ENCODE measurements around the gene LNX1. TPM values are rescaled to one million over a fixed set of nuclear protein-coding genes. Genes with fewer than 3 reads are reported as not detected.
A peak's percentile ranks its signal among the peaks of the same experiment; 100 is the strongest.

LNX1 gene
- total RNA-seq, 1 donor from 2014 or later = 4.4 TPM

DNA sequence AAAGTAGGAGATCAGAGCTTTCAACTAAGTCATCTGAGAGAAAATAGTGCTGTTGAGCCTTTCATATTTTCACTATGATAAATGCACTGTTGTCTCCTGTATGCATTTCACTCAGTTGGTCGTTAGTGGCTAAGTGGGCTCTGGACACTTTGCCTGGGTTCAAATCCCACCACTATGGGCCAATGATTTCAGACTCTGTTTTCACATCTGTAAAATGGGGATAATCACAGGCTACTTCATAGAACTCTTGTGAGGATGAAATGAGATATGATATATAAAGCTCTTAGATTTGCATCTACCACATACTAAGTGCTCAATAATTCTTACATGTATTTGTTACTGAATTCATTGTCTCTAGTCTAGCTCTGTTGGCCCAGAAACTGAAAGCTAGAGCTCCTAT, 16.8 kb downstream of the LNX1 start:
- FAIRE-seq (no peak), DNase-seq (ENCODE audit: low read depth) (no peak)
- Histone ChIP-seq H4K20me1 (ENCODE audit: insufficient read depth, low read length) (no peaks in the 10 kb centered on the region), H3K9me3 (ENCODE audit: insufficient read depth, low read depth, low read length) (no peaks in the 10 kb centered on the region), H3K36me3 (ENCODE audit: insufficient read depth, low read length) (no peaks in the 10 kb centered on the region), H3K4me3 (ENCODE audit: insufficient read depth, low read depth, low read length) (no peak overlapping the region), H2AFZ (ENCODE audit: low read depth, low read length) (no peak overlapping the region), H3K4me2 (ENCODE audit: low read length) (no peak overlapping the region), H3K9ac (ENCODE audit: low read length) (no peak overlapping the region), H3K27ac (ENCODE audit: low read depth, low read length) (no peak overlapping the region), H3K27me3 (ENCODE audit: insufficient read depth, low read length) (no peaks in the 10 kb centered on the region), H3K79me2 (ENCODE audit: insufficient read depth, low read length) (no peaks in the 10 kb centered on the region), H3K4me1 (ENCODE audit: insufficient read depth, low read length) (peaks cover 18% of the 10 kb centered on the region)
- H3K36me3 Mint-ChIP-seq (ENCODE audit: low read depth, unreplicated experiment) = no peaks in the 10 kb centered on the region
- H3K27ac Mint-ChIP-seq (ENCODE audit: unreplicated experiment) = no peak overlapping the region
- no peaks in the 10 kb centered on the region for H3K27me3 Mint-ChIP-seq (ENCODE audit: low read depth, unreplicated experiment)
- H3K4me3 Mint-ChIP-seq (ENCODE audit: unreplicated experiment) = no peak overlapping the region
- TF ChIP-seq EZH2 (IDR thresholded peaks at IDR 0.05; ENCODE audit: insufficient read depth, low read length) = no peak
- TF ChIP-seq, protein P1, sequence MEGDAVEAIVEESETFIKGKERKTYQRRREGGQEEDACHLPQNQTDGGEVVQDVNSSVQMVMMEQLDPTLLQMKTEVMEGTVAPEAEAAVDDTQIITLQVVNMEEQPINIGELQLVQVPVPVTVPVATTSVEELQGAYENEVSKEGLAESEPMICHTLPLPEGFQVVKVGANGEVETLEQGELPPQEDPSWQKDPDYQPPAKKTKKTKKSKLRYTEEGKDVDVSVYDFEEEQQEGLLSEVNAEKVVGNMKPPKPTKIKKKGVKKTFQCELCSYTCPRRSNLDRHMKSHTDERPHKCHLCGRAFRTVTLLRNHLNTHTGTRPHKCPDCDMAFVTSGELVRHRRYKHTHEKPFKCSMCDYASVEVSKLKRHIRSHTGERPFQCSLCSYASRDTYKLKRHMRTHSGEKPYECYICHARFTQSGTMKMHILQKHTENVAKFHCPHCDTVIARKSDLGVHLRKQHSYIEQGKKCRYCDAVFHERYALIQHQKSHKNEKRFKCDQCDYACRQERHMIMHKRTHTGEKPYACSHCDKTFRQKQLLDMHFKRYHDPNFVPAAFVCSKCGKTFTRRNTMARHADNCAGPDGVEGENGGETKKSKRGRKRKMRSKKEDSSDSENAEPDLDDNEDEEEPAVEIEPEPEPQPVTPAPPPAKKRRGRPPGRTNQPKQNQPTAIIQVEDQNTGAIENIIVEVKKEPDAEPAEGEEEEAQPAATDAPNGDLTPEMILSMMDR (IDR thresholded peaks at IDR 0.05; ENCODE audit: insufficient read depth, low read depth, low read length) = no peak
- no peaks in the 10 kb centered on the region for H3K9me3 Mint-ChIP-seq (ENCODE audit: unreplicated experiment)
- peaks cover 8% of the 10 kb centered on the region for H3K4me1 Mint-ChIP-seq (ENCODE audit: low read depth, unreplicated experiment)

DNA sequence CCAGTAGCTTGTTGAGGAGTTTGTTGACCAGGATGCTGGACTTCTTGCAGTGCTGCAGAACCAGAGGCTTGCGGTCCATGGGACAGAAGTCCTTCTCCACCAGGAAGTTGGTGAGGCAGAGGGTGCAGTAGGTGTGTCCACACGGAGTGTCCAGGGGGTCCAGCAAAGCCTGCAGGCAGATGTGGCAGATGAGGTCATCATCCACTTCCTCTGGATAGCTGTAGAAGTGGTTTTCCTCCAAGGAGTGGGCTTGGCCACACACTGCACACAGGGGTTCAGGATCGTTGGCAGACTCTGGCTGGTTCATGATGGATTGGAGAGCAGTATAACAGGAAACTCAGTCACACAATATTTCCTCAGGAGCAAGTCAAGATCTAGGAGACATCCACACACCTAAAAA, 17.6 kb downstream of the LNX1 start:
- no peak for FAIRE-seq
- Histone ChIP-seq H3K9ac (ENCODE audit: low read length) (no peak overlapping the region), H2AFZ (ENCODE audit: low read depth, low read length) (no peak overlapping the region), H3K27ac (ENCODE audit: low read depth, low read length) (no peak overlapping the region), H3K9me3 (ENCODE audit: insufficient read depth, low read depth, low read length) (no peaks in the 10 kb centered on the region), H3K4me2 (ENCODE audit: low read length) (peak overlapping the region; percentile 9), H4K20me1 (ENCODE audit: insufficient read depth, low read length) (no peaks in the 10 kb centered on the region), H3K4me1 (ENCODE audit: insufficient read depth, low read length) (peaks cover 18% of the 10 kb centered on the region), H3K27me3 (ENCODE audit: insufficient read depth, low read length) (no peaks in the 10 kb centered on the region), H3K36me3 (ENCODE audit: insufficient read depth, low read length) (no peaks in the 10 kb centered on the region), H3K4me3 (ENCODE audit: insufficient read depth, low read depth, low read length) (no peak overlapping the region), H3K79me2 (ENCODE audit: insufficient read depth, low read length) (no peaks in the 10 kb centered on the region)
- peaks cover 8% of the 10 kb centered on the region for H3K4me1 Mint-ChIP-seq (ENCODE audit: low read depth, unreplicated experiment)
- H3K9me3 Mint-ChIP-seq (ENCODE audit: unreplicated experiment) = no peaks in the 10 kb centered on the region
- H3K36me3 Mint-ChIP-seq (ENCODE audit: low read depth, unreplicated experiment) = no peaks in the 10 kb centered on the region
- no peak overlapping the region for H3K27ac Mint-ChIP-seq (ENCODE audit: unreplicated experiment)
- no peak overlapping the region for H3K4me3 Mint-ChIP-seq (ENCODE audit: unreplicated experiment)
- DNase-seq (ENCODE audit: low read depth) = peak; percentile 37
- H3K27me3 Mint-ChIP-seq (ENCODE audit: low read depth, unreplicated experiment) = no peaks in the 10 kb centered on the region
- no peak for TF ChIP-seq EZH2 (IDR thresholded peaks at IDR 0.05; ENCODE audit: insufficient read depth, low read length)
- TF ChIP-seq, protein P1 (IDR thresholded peaks at IDR 0.05; ENCODE audit: insufficient read depth, low read depth, low read length) = no peak

DNA sequence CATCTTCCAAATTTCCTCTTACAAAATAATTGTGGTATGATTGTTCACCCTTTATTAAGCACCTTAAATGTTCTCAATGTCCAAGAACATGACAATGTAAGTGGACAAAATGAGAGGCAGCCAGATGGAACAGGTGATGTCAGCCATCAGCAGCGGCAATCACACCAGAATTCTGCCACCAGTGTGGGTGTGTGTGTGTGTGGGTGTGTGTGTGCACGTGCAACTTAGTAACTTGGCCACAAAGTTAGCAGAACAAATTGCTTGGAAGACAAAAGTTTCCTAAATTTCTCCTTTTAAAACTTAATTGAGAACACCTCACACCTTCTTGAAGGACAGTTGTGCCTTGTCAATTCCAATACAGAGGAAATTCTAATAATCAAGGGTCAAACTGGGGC, 18.7 kb downstream of the LNX1 start:
- no peak for DNase-seq (ENCODE audit: low read depth)
- FAIRE-seq = no peak
- Mint-ChIP-seq H3K36me3 (ENCODE audit: low read depth, unreplicated experiment) (no peaks in the 10 kb centered on the region), H3K4me3 (ENCODE audit: unreplicated experiment) (no peak overlapping the region), H3K4me1 (ENCODE audit: low read depth, unreplicated experiment) (peaks cover 8% of the 10 kb centered on the region), H3K27ac (ENCODE audit: unreplicated experiment) (no peak overlapping the region), H3K9me3 (ENCODE audit: unreplicated experiment) (no peaks in the 10 kb centered on the region), H3K27me3 (ENCODE audit: low read depth, unreplicated experiment) (no peaks in the 10 kb centered on the region)
- Histone ChIP-seq H2AFZ (ENCODE audit: low read depth, low read length) (no peak overlapping the region), H3K36me3 (ENCODE audit: insufficient read depth, low read length) (no peaks in the 10 kb centered on the region), H3K27ac (ENCODE audit: low read depth, low read length) (no peak overlapping the region), H4K20me1 (ENCODE audit: insufficient read depth, low read length) (no peaks in the 10 kb centered on the region), H3K9me3 (ENCODE audit: insufficient read depth, low read depth, low read length) (no peaks in the 10 kb centered on the region), H3K79me2 (ENCODE audit: insufficient read depth, low read length) (no peaks in the 10 kb centered on the region), H3K27me3 (ENCODE audit: insufficient read depth, low read length) (no peaks in the 10 kb centered on the region), H3K9ac (ENCODE audit: low read length) (no peak overlapping the region), H3K4me3 (ENCODE audit: insufficient read depth, low read depth, low read length) (no peak overlapping the region), H3K4me2 (ENCODE audit: low read length) (no peak overlapping the region), H3K4me1 (ENCODE audit: insufficient read depth, low read length) (peaks cover 18% of the 10 kb centered on the region)
- TF ChIP-seq, protein P1 (IDR thresholded peaks at IDR 0.05; ENCODE audit: insufficient read depth, low read depth, low read length) = no peak
- TF ChIP-seq EZH2 (IDR thresholded peaks at IDR 0.05; ENCODE audit: insufficient read depth, low read length) = no peak
